ENCODE measurements around the gene SLF2. TPM values are rescaled to one million over a fixed set of nuclear protein-coding genes. Genes with fewer than 3 reads are reported as not detected.

SLF2 gene, protein sequence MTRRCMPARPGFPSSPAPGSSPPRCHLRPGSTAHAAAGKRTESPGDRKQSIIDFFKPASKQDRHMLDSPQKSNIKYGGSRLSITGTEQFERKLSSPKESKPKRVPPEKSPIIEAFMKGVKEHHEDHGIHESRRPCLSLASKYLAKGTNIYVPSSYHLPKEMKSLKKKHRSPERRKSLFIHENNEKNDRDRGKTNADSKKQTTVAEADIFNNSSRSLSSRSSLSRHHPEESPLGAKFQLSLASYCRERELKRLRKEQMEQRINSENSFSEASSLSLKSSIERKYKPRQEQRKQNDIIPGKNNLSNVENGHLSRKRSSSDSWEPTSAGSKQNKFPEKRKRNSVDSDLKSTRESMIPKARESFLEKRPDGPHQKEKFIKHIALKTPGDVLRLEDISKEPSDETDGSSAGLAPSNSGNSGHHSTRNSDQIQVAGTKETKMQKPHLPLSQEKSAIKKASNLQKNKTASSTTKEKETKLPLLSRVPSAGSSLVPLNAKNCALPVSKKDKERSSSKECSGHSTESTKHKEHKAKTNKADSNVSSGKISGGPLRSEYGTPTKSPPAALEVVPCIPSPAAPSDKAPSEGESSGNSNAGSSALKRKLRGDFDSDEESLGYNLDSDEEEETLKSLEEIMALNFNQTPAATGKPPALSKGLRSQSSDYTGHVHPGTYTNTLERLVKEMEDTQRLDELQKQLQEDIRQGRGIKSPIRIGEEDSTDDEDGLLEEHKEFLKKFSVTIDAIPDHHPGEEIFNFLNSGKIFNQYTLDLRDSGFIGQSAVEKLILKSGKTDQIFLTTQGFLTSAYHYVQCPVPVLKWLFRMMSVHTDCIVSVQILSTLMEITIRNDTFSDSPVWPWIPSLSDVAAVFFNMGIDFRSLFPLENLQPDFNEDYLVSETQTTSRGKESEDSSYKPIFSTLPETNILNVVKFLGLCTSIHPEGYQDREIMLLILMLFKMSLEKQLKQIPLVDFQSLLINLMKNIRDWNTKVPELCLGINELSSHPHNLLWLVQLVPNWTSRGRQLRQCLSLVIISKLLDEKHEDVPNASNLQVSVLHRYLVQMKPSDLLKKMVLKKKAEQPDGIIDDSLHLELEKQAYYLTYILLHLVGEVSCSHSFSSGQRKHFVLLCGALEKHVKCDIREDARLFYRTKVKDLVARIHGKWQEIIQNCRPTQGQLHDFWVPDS
- 10 to 100 TPM; 29.7 to 32.9 (median 30.9) TPM for polyA plus RNA-seq (ENCODE audit: insufficient read length in 3 of 3)

DNA sequence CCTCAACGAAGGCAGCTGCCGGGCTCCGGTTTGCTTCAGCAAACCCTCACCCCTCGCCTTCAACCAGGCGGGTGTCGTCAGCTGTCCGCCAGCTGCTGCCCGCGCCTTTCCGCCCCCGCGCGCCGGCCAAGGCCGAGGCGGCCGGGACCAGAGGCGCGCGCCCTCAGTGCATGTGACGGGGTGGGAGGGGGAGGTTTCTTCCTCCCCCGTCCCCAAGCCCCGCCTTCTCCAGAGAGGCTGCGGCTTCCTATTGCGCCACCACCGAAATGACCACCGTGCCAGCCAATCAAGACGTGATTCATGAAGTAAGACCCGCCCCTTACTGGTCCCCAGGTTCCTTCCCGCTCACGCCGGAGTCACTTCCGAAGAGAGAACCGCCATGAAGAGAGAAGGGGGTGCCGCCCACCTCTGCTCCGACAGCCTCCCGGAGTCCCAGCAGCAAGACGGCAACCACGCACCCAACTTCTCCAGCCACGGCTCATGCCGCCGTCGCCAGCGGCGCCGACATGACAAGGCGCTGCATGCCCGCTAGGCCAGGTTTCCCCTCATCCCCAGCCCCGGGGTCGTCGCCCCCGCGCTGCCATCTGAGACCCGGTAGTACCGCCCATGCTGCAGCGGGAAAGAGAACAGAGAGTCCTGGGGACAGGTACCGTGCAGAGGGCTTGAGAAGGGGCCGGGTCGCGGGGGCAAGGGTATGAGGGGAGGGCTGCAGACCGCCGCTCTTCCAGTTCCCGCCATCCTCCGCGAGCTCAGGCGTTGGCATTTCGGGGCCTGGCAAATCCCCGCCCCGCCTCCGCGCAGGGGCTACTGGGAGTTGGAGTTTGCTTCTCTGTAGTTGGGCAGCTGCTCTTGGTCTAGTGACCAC lies at the start of gene SLF2:
TSS of gene SLF2 (plus strand) at position 359 of the 865 bp plus-strand sequence. CDS start at position 507, 148 bp downstream.
- peak; percentile 94 to 99 (median 96) for DNase-seq (ENCODE audit: low read depth in 3 of 3, low spot score in 2 of 3)

DNA sequence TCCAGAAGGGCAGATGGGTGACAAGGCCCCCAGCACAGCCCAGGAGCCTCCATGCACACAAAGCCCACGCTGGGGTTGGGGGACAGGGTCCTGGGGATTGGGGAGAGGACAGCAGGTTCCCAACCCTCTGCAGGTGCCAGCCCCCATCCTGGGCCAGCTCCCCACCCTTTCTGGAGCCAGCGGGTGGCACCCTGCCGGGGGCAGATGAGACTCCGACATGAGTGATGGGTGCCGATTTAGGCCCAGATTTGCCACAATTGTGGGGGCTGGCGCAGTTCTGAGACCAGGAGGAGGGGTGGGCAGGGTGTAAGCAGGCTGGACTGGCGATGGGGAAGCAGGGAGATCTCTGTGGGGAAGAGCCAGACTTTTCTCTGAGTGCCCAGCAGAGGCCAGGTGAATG lies 49.3 kb upstream of the SLF2 start:
- no peak for DNase-seq (ENCODE audit: low read depth in 3 of 3, low spot score in 2 of 3)

DNA sequence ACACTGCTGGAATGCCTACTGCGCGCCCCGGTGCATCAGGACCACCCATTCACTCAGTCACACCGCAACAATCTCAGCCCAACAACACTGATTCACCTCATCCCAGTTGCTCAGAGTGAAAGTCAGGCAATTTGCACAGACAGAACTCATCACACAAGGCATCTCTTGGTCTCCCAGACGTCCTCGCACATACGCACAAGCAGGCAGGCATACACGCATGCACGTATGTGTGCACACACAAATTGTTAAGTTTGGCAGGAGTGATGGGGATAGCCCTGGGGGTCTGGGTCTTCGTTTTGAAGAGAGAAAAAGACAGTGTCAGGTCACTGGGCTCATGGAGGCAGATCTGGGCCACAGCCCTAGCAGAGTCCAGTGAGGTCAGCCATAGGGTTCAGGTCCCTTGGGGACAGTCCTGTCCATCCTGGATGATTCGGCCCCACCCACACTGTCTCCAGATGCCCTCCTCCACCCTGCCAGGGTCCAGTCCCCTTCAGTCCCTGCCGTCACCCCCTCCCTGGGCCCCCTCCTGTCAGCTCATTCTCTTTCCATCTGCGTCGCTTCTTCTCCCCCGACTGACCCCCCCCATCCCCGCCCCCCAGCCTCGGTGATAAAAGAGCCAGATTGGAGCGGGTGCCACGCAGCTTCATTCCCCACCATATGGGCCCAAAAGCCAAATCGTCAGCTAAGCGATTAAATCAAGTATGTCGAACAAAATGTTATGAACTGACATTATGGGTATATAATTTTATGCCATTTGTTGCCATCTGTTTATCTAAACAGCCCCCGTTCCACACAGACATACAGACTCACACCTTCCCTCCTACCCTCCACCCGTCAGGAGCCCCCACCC lies 48.5 kb upstream of the SLF2 start:
- no peak for DNase-seq (ENCODE audit: low read depth in 3 of 3, low spot score in 2 of 3)

DNA sequence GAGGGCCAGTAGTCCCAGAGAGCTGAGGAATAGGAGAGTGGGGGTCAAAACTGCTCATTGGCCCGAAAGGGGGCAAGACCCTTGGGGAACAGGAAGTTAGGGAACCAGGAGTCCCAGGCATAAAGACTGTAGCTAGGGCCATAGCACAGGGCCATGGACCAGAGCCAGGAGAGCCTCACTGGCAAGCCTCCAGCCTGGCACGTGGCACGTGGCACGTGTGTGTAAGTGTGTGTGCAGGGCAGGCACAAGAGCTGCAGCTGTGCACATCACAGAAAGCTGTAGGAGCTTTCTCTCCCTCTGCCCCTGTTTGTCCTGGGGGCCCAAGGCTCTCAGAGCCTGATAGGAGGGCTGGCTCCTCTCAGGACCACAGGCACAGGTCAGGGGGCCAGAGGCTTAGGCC lies 47.8 kb upstream of the SLF2 start:
- DNase-seq (ENCODE audit: low read depth in 3 of 3, low spot score in 2 of 3), result no peak

DNA sequence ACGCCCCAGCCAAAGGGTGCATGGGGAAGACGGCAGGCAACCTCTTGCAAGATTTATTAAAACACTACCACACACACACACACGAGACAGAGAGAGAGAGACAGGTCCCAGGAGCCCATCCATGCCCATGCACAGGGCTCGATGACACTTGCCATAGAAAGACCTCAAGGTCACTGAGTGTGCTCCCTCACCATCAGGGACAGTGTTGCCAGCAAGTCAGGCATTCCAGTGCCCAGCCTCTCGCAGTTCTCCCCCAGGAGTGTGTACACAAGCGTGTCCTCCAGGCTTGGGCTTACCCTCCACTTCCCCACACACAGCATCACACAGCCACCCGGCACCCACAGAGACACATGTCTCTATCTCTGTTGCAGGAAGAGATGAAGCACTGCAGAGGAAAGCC lies 46.8 kb upstream of the SLF2 start:
- DNase-seq (ENCODE audit: low read depth in 3 of 3, low spot score in 2 of 3), result no peak

DNA sequence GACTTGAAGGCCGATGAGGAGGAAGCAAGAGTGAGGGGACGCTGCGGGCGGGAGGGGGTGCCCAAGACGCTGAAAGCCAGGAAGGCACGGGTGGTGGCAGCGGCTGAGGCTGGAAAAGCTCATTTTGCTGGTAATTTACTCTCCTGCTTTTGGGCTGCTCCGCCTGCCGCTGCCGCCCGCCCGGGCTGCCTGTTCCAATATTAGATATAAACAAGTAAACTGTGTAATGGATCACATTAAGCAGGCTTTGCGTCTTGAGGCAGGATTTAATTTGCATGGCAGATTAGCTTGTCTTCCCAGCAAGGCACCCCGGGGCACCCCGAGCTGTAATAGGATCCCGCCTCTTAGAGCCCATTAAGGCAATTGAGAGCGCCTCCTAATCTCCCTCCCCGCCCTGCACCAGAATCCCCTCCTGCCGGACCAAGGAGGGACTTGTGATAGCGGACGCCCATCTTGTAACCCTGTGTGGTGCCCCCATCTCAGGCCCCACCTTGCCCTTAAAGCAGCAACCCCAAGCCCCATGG lies 46.1 kb upstream of the SLF2 start:
- DNase-seq (ENCODE audit: low read depth in 3 of 3, low spot score in 2 of 3), result no peak

DNA sequence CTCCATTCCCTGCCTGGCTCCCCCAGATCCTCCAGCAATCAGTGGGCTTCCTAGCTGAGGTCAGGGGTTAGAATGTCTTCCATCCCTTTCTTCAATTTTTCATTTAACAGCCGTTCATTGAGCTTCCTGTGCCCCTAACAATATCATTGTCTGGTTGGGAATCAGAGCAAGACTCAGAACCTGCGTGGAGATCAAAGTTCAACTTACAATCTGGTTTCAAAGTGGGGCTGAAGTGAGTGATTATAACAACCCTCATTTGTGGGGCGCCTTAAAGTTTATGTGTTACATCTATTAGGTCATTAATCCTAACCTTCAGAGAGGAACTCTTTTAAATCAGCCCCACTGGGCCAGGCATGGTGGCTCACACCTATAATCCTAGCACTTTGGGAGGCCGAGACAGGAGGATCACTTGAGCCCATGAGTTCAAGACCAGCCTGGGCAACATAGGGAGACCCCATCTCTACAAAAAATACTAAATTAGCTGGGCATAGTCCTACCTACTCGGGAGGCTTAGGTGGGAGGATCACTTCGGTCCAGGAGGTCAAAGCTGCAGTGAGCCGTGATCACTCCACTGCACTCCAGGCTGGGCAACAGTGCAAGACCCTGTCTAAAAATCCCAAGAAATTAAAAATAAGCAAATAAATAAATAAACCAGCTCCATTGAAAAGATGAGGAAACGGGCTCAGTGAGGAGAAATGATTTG lies 45.4 kb upstream of the SLF2 start:
- DNase-seq (ENCODE audit: low read depth in 3 of 3, low spot score in 2 of 3), result no peak

DNA sequence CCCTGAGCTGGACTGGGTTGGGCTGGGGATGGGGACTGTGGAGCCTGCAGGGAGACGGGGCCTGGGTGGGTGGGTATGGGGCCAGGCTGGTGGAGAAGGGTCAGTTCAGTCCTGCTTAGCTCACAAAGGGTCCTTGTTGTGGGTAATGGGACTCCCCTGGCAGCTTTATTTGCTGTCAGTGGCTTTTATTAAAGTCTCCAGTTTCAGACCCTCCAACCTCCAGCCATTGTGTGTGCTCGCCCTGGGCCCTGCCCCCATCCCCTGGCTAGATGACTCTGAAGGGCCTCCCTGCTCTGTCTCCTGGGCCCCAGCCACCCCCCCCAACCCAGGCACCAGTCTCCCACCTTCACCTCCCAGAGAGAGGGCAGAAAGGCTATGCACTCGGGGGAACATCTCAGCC lies 44.4 kb upstream of the SLF2 start:
- DNase-seq (ENCODE audit: low read depth in 3 of 3, low spot score in 2 of 3), result no peak

DNA sequence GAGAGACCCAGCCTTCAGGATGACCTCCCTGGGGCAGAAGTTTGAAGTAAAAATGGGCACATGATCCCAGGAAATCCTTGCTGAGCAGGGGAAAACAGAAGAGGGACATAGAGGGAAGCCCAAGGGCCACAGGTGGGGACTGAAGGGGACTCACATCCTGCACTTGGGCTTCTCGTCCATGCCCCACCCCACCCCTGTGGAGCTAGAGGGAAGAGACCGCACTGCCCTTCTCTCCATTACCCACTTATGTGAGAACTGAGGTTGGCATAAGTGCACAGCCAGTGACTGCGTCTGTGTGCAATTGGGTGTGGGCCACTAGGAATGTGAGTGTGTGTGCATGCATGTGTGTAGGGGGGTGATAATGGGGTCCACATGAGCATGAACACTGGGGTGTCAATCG lies 43.4 kb upstream of the SLF2 start:
- DNase-seq (ENCODE audit: low read depth in 3 of 3, low spot score in 2 of 3), result no peak

DNA sequence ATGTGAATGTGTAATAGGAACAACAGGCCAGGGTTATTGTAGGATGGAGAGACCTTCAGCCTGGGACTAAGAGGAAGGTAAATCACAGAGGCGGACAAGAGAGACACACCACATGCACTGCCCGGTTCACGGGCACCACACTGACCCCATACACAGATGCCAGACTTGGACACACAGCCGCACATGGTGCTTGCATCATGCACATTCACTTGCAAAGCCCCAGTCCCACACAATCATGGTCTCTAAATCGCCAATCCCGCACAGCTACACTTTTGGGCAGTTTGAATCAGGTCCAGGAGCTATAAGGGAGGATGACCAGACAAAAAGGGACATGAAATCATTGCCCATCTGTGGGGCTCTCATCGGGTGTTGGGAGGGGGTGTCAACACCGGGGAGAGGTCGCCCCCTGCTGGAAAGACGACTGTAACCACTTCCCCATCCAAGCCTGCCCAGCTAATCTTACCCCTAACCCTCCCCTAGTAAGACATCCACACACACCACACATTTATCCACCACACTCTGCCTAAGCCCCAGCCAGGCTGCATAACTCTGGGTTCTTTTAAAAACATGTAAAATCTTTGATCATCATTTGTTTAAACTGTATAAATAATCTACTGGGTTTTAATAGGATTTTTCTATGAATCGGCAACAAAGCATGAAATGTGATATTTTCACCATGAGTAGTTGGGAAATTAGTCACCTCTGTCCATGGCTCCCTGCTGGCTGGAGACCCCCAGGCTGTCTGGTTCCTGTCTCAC lies 40.5 kb upstream of the SLF2 start:
- peak in 1 of 3 donors; percentile 42 for DNase-seq (ENCODE audit: low read depth in 3 of 3, low spot score in 2 of 3)

DNA sequence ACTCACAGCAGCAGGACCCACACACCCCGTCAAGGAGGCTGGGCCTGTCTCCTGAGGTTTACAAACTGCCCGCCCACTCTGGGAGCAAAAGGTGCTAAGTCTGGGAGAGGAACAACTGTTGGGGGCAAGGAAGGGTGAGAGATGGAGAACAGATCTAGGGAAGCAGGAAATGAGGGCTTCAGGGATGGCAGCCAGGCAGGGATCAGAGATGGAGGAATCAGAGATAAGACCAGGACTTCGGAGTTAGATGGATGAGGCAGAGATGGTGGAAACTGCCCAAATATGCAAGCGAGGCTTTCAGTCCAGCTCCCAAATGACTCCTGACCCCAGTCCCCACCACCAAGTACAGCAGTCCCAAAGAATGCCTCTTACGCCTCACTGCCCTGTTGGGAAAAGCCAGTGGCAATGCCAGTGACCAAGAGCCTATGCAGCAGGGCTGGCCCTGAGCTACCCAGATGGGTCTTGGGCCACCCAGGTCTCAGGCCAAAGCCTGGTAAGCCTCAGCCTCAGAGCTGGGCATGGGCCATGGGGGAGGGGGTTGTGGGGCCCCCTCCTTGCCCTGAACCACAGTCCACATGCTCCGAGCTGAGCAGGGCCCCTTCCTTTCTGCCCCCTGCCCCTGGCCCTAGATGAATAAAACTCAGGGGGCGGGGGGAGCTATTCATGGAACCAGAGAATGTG lies 39.5 kb upstream of the SLF2 start:
- DNase-seq (ENCODE audit: low read depth in 3 of 3, low spot score in 2 of 3), result no peak

DNA sequence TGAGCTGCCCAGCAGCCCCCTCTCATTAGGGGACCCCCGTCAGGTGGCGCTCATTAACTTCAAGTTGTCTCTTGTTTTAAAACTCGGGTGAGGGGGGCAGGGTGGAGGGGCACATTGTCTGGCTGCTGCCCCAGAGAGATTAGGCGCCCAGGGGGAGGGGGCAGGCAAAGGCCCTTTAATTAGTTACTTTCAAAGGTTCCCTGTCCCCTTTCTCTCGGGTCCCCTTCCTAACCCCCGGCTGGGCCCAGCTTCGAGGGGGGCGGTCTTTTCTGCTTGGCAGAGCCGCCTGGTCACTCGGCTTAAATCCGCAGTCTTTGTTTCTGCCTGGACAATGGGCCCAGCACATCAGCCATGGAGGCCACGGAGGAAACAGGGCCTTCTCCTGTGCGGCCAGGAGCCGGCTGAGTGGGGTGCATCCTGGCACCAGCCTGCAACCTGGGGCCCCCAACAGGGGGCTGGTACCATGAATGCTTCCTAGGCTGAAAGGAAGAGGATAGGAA lies 38.9 kb upstream of the SLF2 start:
- no peak for DNase-seq (ENCODE audit: low read depth in 3 of 3, low spot score in 2 of 3)

DNA sequence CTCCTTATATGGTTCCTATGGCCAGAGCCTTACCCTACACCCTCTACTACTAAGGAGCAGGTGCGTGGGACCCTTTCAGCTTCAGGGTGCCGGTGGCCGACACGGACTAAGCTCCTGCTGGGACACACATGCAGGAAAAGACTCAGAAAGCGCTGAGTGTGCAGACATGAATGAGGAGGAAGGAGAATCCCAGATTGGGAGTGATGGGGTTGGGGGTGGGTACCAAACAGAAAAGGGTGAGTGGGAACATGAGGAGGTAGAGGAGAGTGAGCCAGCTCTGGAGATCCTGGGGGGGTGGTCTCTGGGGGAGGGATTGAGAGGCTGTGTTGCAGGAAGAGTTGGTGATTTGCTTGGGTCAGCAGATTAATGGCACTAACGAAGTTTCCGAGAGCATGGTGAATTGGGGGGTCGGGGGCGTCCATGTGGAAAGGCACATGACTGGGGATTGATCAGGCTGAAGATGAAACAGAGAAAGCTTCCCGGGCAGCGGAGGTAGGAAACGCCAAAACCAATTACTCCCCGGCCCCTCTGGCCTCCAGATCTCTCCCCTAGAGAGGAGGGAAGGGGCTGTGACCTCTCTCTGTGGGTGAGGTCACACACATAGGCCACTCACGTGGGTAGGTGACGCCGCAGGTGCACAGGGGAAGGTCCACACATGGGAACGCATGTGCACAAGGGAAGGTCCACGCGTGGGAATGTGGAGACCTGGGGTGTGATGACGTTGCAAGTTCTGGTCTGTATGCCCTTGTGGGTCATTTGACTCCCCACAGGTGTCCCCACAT lies 37.9 kb upstream of the SLF2 start:
- DNase-seq (ENCODE audit: low read depth in 3 of 3, low spot score in 2 of 3), result no peak

DNA sequence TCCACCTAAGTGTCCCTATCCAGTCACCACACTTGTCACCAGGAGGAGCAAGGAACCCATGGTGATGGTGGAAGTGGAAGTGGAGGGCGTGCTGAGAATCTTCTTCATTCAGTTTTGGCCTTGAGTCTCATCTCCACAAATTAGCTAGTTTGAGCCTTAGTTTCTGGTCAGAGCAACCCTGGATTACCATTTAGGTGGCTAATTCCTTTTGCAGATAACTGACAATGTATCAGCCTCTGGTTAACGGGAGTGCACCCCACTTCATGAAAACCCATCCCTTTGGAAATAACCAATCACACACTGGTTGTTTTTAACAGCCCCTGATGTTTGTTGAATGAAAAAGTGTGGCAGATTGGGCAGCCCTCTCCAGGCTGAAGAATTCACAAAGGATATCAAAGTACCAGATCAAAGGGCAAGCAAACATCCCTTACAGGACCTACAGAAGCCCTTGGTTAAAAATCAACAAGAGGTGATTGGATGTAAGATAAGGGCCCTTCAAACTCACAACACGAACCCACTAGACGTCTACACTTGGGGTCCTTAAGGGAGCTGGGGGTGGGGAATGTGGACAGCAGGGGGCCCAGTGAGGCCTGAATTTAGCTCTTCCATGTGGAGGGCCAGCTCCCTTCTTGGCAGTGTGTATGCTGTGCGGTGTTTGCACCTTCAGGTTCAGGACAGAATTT lies 37.1 kb upstream of the SLF2 start:
- DNase-seq (ENCODE audit: low read depth in 3 of 3, low spot score in 2 of 3), result no peak

DNA sequence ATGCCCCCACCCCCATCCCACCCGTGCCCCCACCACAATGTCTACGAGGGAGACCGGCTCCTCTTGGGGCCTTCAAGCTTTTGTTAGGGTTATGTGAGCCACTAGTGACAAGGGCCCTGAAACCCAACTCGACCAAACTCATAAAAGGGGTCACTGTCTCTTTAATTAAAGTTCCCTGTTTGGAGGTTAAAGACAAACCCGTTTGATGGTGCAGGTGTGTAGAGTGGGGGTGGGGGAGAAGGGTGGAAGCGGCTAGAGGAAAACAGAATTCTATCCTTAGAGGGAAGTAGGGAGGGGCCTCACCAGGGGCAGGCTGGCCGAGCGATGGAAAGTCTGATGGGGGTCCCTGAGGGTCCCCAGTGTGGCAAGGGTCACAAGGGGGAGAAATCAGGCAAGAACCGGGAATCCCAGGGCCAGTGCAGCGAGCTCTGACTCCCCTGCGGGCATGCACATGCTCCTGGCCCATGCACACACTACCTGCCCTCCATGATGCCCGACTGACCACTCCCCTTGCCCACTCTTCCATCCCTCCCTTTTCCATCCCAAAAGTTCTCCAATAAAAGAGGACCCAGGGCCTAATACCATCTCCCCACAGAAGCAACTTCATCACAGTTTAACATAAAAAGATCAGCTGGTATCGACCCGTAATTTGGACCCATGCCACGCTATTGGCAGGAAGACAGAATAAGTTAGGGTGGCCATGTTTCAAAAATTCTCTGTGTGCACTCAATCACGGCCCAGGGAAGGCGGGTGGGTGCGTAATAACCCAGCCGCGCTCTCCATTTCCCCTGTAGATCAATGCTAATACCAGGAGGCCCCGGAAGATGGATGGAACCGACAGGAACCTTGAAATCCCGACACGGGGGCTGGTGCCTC lies 35.9 kb upstream of the SLF2 start:
- DNase-seq (ENCODE audit: low read depth in 3 of 3, low spot score in 2 of 3), result no peak
